HEK293T (cell line): ENCODE measurements around the gene NEUROD2.

Source experiments
- CTCF ChIA-PET: fragments of 350-600 bp; formaldehyde crosslinking; extraction: SDS; loops from one replicate; lab custom pipeline; 2021; ENCODE audit warnings: antibody characterized with exemption, inconsistent platforms; lab: Yijun Ruan, JAX
- POLR2A ChIA-PET: fragments of 350-600 bp; formaldehyde crosslinking; extraction: SDS; loops from one replicate; lab custom pipeline; 2020; ENCODE audit warnings: antibody characterized with exemption, inconsistent platforms; lab: Yijun Ruan, JAX
- DNase-seq: peaks from one replicate; pipeline ENCODE4 v3.0.0; 2012; ENCODE audit warnings: mixed read lengths; ENCODE audit errors: extremely low spot score
- ARNT ChIP-seq: fragments of 450-650 bp; IDR thresholded peaks from 2 replicates; pipeline ENCODE4 v1.6.1; 2017; ENCODE audit warnings: mild to moderate bottlenecking
- BHLHE40 ChIP-seq: fragments of 450-650 bp; IDR thresholded peaks from 2 replicates; pipeline ENCODE4 v1.6.1; 2016; ENCODE audit warnings: mild to moderate bottlenecking, moderate library complexity, borderline replicate concordance
- CTBP1 ChIP-seq: fragments of 450-650 bp; IDR thresholded peaks from 2 replicates; pipeline ENCODE4 v1.6.1; 2016; ENCODE audit warnings: borderline replicate concordance
- ELF4 ChIP-seq: fragments of 450-650 bp; IDR thresholded peaks from 2 replicates; pipeline ENCODE4 v1.6.1; 2017; ENCODE audit warnings: antibody characterized with exemption
- FOXA1 ChIP-seq: fragments of 450-650 bp; IDR thresholded peaks from 2 replicates; pipeline ENCODE4 v1.6.1; 2016; ENCODE audit warnings: mild to moderate bottlenecking
- FOXK2 ChIP-seq: fragments of 450-650 bp; IDR thresholded peaks from 2 replicates; pipeline ENCODE4 v1.6.1; 2016; ENCODE audit warnings: mild to moderate bottlenecking
- FOXM1 ChIP-seq: fragments of 450-650 bp; IDR thresholded peaks from 2 replicates; pipeline ENCODE4 v1.6.1; 2017; ENCODE audit warnings: mild to moderate bottlenecking, borderline replicate concordance
- HDGF ChIP-seq: fragments of 450-650 bp; IDR thresholded peaks from 2 replicates; pipeline ENCODE4 v1.6.1; 2017; ENCODE audit warnings: antibody characterized with exemption, borderline replicate concordance
- L3MBTL2 ChIP-seq: fragments of 450-650 bp; conservative IDR thresholded peaks from 2 replicates; pipeline ENCODE4 v1.6.1; 2016; ENCODE audit warnings: mild to moderate bottlenecking
- LEF1 ChIP-seq: fragments of 450-650 bp; IDR thresholded peaks from 2 replicates; pipeline ENCODE4 v1.6.1; 2017; ENCODE audit warnings: mild to moderate bottlenecking, borderline replicate concordance
- NFRKB ChIP-seq: fragments of 450-650 bp; IDR thresholded peaks from 2 replicates; pipeline ENCODE4 v1.6.1; 2016; ENCODE audit warnings: mild to moderate bottlenecking, moderate library complexity
- PKNOX1 ChIP-seq: fragments of 450-650 bp; IDR thresholded peaks from 2 replicates; pipeline ENCODE4 v1.6.1; 2016
- SP1 ChIP-seq: fragments of 450-650 bp; IDR thresholded peaks from 2 replicates; pipeline ENCODE4 v1.6.1; 2017
- SUZ12 ChIP-seq: fragments of 450-650 bp; IDR thresholded peaks from 2 replicates; pipeline ENCODE4 v1.6.1; 2016; ENCODE audit warnings: mild to moderate bottlenecking
- TARDBP ChIP-seq: fragments of 450-650 bp; IDR thresholded peaks from 2 replicates; pipeline ENCODE4 v1.6.1; 2016
- ZNF384 ChIP-seq: fragments of 450-650 bp; IDR thresholded peaks from 2 replicates; pipeline ENCODE4 v1.6.1; 2016

Gene NEUROD2

DNA sequence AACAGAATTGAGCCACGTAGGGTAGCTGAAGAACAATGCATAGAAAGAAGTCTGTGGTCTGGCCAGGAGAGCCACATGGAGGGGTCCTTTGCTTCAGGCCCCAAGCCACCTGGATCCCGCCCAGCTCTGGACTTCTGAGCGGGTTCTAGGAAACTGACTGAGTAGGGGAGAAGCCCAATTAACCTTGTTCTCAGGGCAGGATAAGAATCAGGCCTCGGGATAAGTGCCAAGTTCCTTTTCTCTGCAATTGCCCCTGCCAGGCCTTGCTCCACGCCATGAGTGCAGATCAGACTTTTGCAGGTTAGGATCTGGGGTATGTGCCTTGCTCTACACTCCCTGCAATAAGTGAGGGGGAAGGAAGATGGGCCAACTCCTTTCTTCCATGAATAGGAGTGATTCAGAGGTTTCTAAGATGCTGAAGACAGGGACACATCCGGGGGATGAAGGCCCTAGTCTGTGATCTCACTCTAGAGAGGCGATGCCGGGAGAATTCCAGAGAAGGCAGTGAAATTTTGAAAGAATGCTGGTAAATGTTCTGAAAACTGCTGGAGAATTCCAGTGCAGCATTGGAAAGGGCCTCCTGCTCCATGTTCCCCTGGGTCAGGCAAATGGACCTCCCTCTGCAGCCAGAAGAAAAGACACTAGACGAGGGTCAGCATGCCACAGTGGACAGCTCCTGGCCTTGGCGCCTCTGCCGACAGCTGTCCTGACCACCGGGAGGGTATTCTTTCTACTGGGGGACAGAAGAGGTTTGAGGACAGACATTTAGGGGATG, 5.8 kb downstream of the NEUROD2 start:
- POLR2A ChIA-PET: no interaction called here

DNA sequence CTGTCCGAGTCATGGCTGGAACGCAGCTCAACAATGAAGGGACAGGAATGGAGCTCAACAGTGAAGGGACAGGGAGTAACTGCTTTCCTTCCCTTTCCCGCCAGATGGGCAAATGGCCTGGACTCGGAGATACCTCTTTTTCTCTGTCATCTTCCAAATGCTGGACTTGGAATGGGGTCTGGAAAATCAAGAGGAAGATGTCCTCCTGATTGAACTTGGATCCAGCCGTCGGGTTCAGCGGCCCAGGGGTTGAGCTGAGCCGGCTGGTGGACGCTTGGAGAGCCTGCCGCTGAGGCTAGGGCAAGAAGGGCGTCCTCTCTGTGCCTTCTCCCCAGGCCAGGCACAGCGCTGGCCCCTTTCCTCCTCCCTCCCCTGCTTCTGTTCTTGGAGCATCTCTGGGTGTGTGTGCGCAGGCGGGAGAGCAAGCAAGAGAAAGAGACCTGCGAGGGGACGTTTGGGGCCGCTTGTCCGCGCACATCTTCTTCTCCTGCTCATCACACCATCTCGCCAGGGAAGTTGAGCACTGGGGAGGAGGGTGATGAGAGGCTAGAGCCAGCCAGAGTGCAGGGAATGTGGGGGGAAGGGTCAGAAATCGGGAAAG, 6.6 kb downstream of the NEUROD2 start:
- DNase-seq: no peak
- no peak for TF ChIP-seq L3MBTL2
- TF ChIP-seq FOXK2: no peak
- no peak for TF ChIP-seq SUZ12
- ChIA-PET POLR2A (no interaction called here), CTCF (interaction anchor here (1.7 kb wide), 1 partner anchor 21 kb away, joined by 6 read pairs; no protein-coding TSS in a partner anchor)

More for the DNA sequence above, 5.8 kb downstream of the NEUROD2 start:
- DNase-seq: no peak
- TF ChIP-seq FOXM1 (no peak), FOXK2 (no peak), CTBP1 (no peak), PKNOX1 (no peak), LEF1 (no peak), ELF4 (no peak), SP1 (no peak), ZNF384 (no peak), L3MBTL2 (no peak), FOXA1 (no peak), ARNT (no peak), NFRKB (no peak), BHLHE40 (no peak), HDGF (no peak), TARDBP (no peak), SUZ12 (no peak)
- CTCF ChIA-PET: interaction anchor here (1.4 kb wide), 1 partner anchor 20 kb away, joined by 4 read pairs; no protein-coding TSS in a partner anchor

GRCh38 chr17:39600288-39600996, 7.3 kb downstream of the NEUROD2 start:
- DNase-seq: no peak
- TF ChIP-seq BHLHE40 (no peak), L3MBTL2 (no peak), PKNOX1 (no peak), FOXM1 (no peak), FOXA1 (no peak), ELF4 (no peak), LEF1 (no peak), FOXK2 (no peak), HDGF (no peak)
- CTCF ChIA-PET: interaction anchor here (1.7 kb wide), 1 partner anchor 22 kb away, joined by 6 read pairs; no protein-coding TSS in a partner anchor
- POLR2A ChIA-PET: no interaction called here

DNA sequence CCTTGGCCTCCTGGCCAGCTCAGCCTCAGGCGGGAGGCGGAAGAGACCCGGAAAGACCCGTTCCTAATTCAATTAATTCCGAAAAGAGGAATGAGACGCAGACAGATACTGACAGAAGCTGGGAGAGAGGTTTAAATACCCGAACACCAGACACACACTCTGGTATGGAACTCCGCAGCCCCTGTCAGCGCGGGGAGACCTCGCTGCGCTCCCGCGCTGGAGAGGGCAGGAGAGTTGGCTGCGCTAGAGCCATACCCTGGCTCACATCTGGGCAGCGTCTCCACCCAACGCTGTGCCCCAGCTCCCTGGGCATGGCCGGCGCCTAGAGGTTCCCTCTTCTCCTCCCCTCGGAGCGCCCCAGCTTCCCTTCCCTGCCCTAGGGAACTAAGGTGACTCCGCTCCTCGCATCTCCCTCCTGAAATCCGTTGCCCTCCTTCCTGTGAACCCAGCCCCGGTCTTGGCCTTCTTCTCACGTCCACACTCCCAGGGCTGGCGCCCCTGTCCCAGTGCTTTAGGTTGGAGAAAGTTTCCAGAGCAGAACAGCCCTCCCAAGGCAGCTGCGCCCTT, 8.0 kb downstream of the NEUROD2 start:
- no peak for TF ChIP-seq LEF1
- TF ChIP-seq ARNT: no peak
- ChIA-PET CTCF (interaction anchor here (1.7 kb wide), 1 partner anchor 22 kb away, joined by 6 read pairs; no protein-coding TSS in a partner anchor), POLR2A (no interaction called here)
- no peak for DNase-seq

GRCh38 chr17:39599004-39599664, 8.6 kb downstream of the NEUROD2 start:
- no peak for TF ChIP-seq L3MBTL2
- no peak for TF ChIP-seq HDGF
- TF ChIP-seq FOXK2: no peak
- TF ChIP-seq FOXM1: no peak
- no peak for TF ChIP-seq SP1
- TF ChIP-seq NFRKB: no peak
- no peak for TF ChIP-seq PKNOX1
- TF ChIP-seq ZNF384: no peak
- TF ChIP-seq BHLHE40: no peak
- TF ChIP-seq FOXA1: no peak
- no peak for TF ChIP-seq LEF1
- CTCF ChIA-PET: interaction anchor here (1.3 kb wide), 1 partner anchor 22 kb away, joined by 5 read pairs; no protein-coding TSS in a partner anchor
- POLR2A ChIA-PET: no interaction called here
- no peak for DNase-seq
